Mucosa of descending colon (tissue), 3 donors: ENCODE data around the gene MYZAP. TPM values are rescaled to one million over a fixed set of nuclear protein-coding genes. Genes with fewer than 3 reads are reported as not detected.

Experiments
- ATAC-seq: fragments of 200-7000 bp; cut with Tn5 transposase; one replicate; pipeline ENCODE4 v1.9.1; 2020; ENCODE audit warnings: mild to moderate bottlenecking, moderate library complexity
- DNase-seq, 3 donors: peaks; one replicate each; pipeline ENCODE4 v3.0.0-alpha.2; 2020
- H3K36me3 ChIP-seq: fragments of 200-600 bp; one replicate; pipeline ENCODE4 v1.8.0; 2021; ENCODE audit warnings: low read depth, mild to moderate bottlenecking
- H3K4me1 ChIP-seq: fragments of 200-600 bp; one replicate; pipeline ENCODE4 v1.8.0; 2021; ENCODE audit warnings: low read depth, mild to moderate bottlenecking
- H3K4me3 ChIP-seq: fragments of 200-600 bp; one replicate; pipeline ENCODE4 v1.8.0; 2021; ENCODE audit warnings: mild to moderate bottlenecking
- H3K9me3 ChIP-seq: fragments of 200-600 bp; one replicate; pipeline ENCODE4 v1.8.0; 2021; ENCODE audit warnings: mild to moderate bottlenecking
- CTCF ChIP-seq: fragments of 200-600 bp; IDR thresholded peaks from one replicate; pipeline ENCODE4 v1.8.0; 2022; ENCODE audit warnings: antibody characterized with exemption, mild to moderate bottlenecking
- intact Hi-C, 2 donors: fragments of 100-400 bp; cut with DNase I in 1 of 2; cut with micrococcal nuclease in 1 of 2; formaldehyde crosslinking; loops; one replicate each; pipeline versions ENCODE4 v1.11.0 to v1.11.1; 2022; cut with DNase I, micrococcal nuclease
- total RNA-seq, 3 donors: library from RNA; stranded (reverse); fragmentation: NEBNext Ultra II Directional in 2 of 3; extraction: Animal tissue kit (Norgen Biotek cat#: 25700) in 2 of 3; gene quantifications; one replicate each; pipeline versions ENCODE4 v1.2.1 to v1.2.4, GENCODE V29; 2021 to 2023
- donor health status: DM: no; HTN: no; CAD: no; lungs with moderate emphysema.
- donor health status: DM: no; HTN: no; CAD: no.
- donor health status: DM: no; HTN: yes; CAD: no.

Gene MYZAP
- total RNA-seq, 3 donors from 2014 or later = 17.5 to 18.8 (median 17.9) TPM

GRCh38 chr15:57694279-57694678, 102.6 kb downstream of the MYZAP start:
- intact Hi-C loops = no loop called here
- no peaks in the 10 kb centered on the region for H3K4me1 ChIP-seq
- TF ChIP-seq CTCF = no peak
- DNase-seq (no peak), ATAC-seq (no peak)
- no peak overlapping the region for H3K4me3 ChIP-seq
- H3K9me3 ChIP-seq = no peaks in the 10 kb centered on the region
- H3K36me3 ChIP-seq = no peaks in the 10 kb centered on the region

GRCh38 chr15:57696146-57696545, 104.4 kb downstream of the MYZAP start:
- ATAC-seq (no peak), DNase-seq (no peak)
- Histone ChIP-seq H3K9me3 (no peaks in the 10 kb centered on the region), H3K36me3 (no peaks in the 10 kb centered on the region), H3K4me1 (no peaks in the 10 kb centered on the region), H3K4me3 (no peak overlapping the region)
- intact Hi-C loops = no loop called here
- no peak for TF ChIP-seq CTCF

- Histone ChIP-seq H3K4me1 (no peaks in the 10 kb centered on the region), H3K4me3 (no peak overlapping the region), H3K36me3 (no peaks in the 10 kb centered on the region), H3K9me3 (no peaks in the 10 kb centered on the region)
- intact Hi-C loops = no loop called here
- DNase-seq (no peak), ATAC-seq (no peak)
- no peak for TF ChIP-seq CTCF
These were observed 105.9 kb downstream of the MYZAP start for GRCh38 chr15:57697588-57697987.

GRCh38 chr15:57698243-57698642, 106.5 kb downstream of the MYZAP start:
- DNase-seq (no peak), ATAC-seq (no peak)
- no peak overlapping the region for H3K4me3 ChIP-seq
- TF ChIP-seq CTCF = no peak
- H3K9me3 ChIP-seq = no peaks in the 10 kb centered on the region
- no peaks in the 10 kb centered on the region for H3K36me3 ChIP-seq
- intact Hi-C loops = no loop called here
- H3K4me1 ChIP-seq = no peaks in the 10 kb centered on the region

- no peak for TF ChIP-seq CTCF
- no peak for DNase-seq
- no peaks in the 10 kb centered on the region for H3K4me1 ChIP-seq
- no peak for ATAC-seq
- intact Hi-C loops = no loop called here
- H3K36me3 ChIP-seq = no peaks in the 10 kb centered on the region
- no peak overlapping the region for H3K4me3 ChIP-seq
- H3K9me3 ChIP-seq = no peaks in the 10 kb centered on the region
These were observed 107.3 kb downstream of the MYZAP start for GRCh38 chr15:57698991-57699390.

GRCh38 chr15:57703387-57703786, 111.7 kb downstream of the MYZAP start:
- Histone ChIP-seq H3K36me3 (peaks cover 3% of the 10 kb centered on the region), H3K4me1 (peaks cover 8% of the 10 kb centered on the region), H3K9me3 (no peaks in the 10 kb centered on the region), H3K4me3 (no peak overlapping the region)
- intact Hi-C loops = no loop called here
- DNase-seq (no peak), ATAC-seq (no peak)
- TF ChIP-seq CTCF = no peak
